ENCODE data around the gene PRUNE2. TPM values are rescaled to one million over a fixed set of nuclear protein-coding genes. Genes with fewer than 3 reads are reported as not detected.

Gene PRUNE2
- total RNA-seq, 2 donors from 2014 or later = 58.6 to 78.9 TPM

DNA sequence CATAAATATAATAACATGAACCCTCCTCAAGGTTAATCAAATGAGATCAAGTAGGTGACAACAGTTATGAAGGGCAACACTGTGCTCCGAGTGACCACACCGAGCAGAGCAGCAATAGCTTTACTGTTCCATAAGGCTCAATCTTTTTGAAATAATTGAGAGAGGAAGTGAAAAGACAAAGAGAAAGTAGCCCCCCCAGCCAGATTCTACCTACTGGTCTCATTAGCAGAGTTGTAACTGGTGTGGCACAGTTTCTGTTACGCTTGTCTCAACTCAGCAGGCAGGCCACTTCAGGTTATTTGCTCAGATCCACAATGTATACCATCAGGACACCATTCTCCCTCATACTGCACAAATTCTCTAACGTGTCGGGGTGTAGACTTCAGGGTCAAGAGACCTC lies 14.0 kb downstream of the PRUNE2 start:
- intact Hi-C loops (cut with DNase I) = no loop called here

DNA sequence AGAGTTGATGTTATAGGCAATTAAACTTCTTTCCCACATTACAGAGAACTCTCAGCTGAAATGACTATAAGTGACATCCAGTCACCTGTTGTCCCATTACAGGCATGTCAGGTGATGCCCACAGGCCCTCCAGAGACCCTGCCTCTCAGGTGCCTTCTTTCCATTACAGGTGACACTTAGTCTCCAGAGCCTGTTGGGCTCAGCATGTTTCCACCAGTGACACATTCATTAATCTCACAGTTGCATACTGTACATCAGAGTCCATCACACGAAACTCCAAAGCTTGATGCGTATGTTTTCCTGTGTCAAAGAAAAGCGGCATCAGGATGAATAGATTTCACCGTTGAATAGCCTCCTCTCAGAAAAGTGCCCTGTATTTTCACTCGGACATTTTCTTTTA lies 14.6 kb downstream of the PRUNE2 start:
- DNase-seq (ENCODE audit: low spot score) = no peak
- Histone ChIP-seq H3K9me3 (no peaks in the 10 kb centered on the region), H3K27me3 (replicated peaks; ENCODE audit: insufficient read depth) (no peaks in the 10 kb centered on the region), H3K27ac (no peak overlapping the region), H3K4me1 (replicated peaks) (no peaks in the 10 kb centered on the region), H3K4me3 (no peak overlapping the region), H3K36me3 (no peaks in the 10 kb centered on the region)
- WGBS = 94% methylated on average over 5 of the region's 5 CpGs
- intact Hi-C loops (cut with DNase I) = no loop called here
- TF ChIP-seq CTCF (IDR thresholded peaks at IDR 0.05) = no peak
- no peak for TF ChIP-seq POLR2AphosphoS5 (IDR thresholded peaks at IDR 0.05)
- TF ChIP-seq POLR2A (IDR thresholded peaks at IDR 0.05) = no peak

More for the DNA sequence above, 14.0 kb downstream of the PRUNE2 start:
- H3K27me3 ChIP-seq (replicated peaks; ENCODE audit: insufficient read depth) = no peaks in the 10 kb centered on the region
- no peak for TF ChIP-seq POLR2A (IDR thresholded peaks at IDR 0.05)
- no peak for TF ChIP-seq CTCF (IDR thresholded peaks at IDR 0.05)
- TF ChIP-seq POLR2AphosphoS5 (IDR thresholded peaks at IDR 0.05) = no peak
- DNase-seq (ENCODE audit: low spot score) = no peak
- no peak overlapping the region for H3K4me3 ChIP-seq
- no peaks in the 10 kb centered on the region for H3K4me1 ChIP-seq (replicated peaks)
- no peaks in the 10 kb centered on the region for H3K9me3 ChIP-seq
- H3K27ac ChIP-seq = no peak overlapping the region
- 81% methylated on average over 5 of the region's 5 CpGs for WGBS
- H3K36me3 ChIP-seq = no peaks in the 10 kb centered on the region

DNA sequence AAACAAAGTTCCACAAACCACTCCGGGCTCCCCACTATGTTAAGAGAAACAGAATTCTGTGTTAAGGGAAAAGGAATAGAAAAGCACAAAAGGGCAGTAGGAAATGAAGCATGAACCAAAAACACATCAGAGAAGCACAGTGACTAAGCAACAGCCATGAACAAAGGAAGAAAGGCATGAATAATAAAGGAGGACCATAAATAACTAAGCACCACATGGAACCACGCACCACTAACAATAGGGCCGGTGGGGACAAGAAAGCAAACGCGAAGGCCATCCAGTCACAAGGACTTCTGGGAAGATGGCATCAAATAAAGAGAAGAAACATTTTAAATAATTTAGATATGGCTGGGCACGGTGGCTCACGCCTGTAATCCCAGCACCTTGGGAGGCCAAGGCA lies 18.0 kb downstream of the PRUNE2 start:
- DNase-seq (ENCODE audit: low spot score) = no peak
- Histone ChIP-seq H3K27me3 (replicated peaks; ENCODE audit: insufficient read depth) (no peaks in the 10 kb centered on the region), H3K4me3 (no peak overlapping the region), H3K4me1 (replicated peaks) (no peaks in the 10 kb centered on the region), H3K27ac (peak overlapping the region in 1 of 2 donors; percentile 26), H3K9me3 (no peaks in the 10 kb centered on the region), H3K36me3 (no peaks in the 10 kb centered on the region)
- no peak for TF ChIP-seq CTCF (IDR thresholded peaks at IDR 0.05)
- TF ChIP-seq POLR2A (IDR thresholded peaks at IDR 0.05) = no peak
- TF ChIP-seq POLR2AphosphoS5 (IDR thresholded peaks at IDR 0.05) = no peak
- WGBS = 79% methylated on average over 7 of the region's 7 CpGs
- intact Hi-C loops (cut with DNase I) = no loop called here

- Histone ChIP-seq H3K4me3 (no peak overlapping the region), H3K27ac (peak overlapping the region in 1 of 2 donors; percentile 26), H3K27me3 (replicated peaks; ENCODE audit: insufficient read depth) (no peaks in the 10 kb centered on the region), H3K4me1 (replicated peaks) (no peaks in the 10 kb centered on the region), H3K36me3 (no peaks in the 10 kb centered on the region), H3K9me3 (no peaks in the 10 kb centered on the region)
- DNase-seq (ENCODE audit: low spot score) = no peak
- WGBS = 63% methylated on average over 5 of the region's 5 CpGs
- no peak for TF ChIP-seq POLR2A (IDR thresholded peaks at IDR 0.05)
- no peak for TF ChIP-seq POLR2AphosphoS5 (IDR thresholded peaks at IDR 0.05)
- TF ChIP-seq CTCF (IDR thresholded peaks at IDR 0.05) = no peak
- intact Hi-C loops (cut with DNase I) = no loop called here
These were observed 18.7 kb downstream of the PRUNE2 start for GRCh38 chr9:76887003-76887821.

DNA sequence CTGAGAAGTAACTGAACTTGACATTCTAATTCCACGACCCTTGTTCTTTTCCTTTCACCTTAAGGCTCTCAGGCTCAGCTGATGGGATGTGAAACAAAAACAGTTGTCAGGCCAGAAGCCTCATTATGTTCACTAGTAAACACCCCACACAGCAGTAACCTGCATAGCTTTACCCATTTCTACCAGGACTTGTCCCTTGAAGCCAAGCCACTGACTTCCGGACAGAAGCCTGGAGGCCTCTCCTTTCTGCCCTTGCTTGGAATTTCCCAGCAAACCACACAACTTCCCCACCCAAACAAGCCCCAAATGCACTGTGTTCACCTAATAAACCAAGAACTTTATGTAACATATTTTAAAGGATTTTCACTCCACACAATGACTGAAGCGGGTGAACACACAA lies 19.6 kb downstream of the PRUNE2 start:
- 75% methylated on average over 3 of the region's 3 CpGs for WGBS
- no peak for DNase-seq (ENCODE audit: low spot score)
- intact Hi-C loops (cut with DNase I) = no loop called here
- no peaks in the 10 kb centered on the region for H3K36me3 ChIP-seq
- no peak overlapping the region for H3K4me3 ChIP-seq
- no peaks in the 10 kb centered on the region for H3K9me3 ChIP-seq
- no peak overlapping the region for H3K27ac ChIP-seq
- H3K4me1 ChIP-seq (replicated peaks) = no peaks in the 10 kb centered on the region
- no peaks in the 10 kb centered on the region for H3K27me3 ChIP-seq (replicated peaks; ENCODE audit: insufficient read depth)
- TF ChIP-seq CTCF (IDR thresholded peaks at IDR 0.05) (no peak), POLR2A (IDR thresholded peaks at IDR 0.05) (no peak), POLR2AphosphoS5 (IDR thresholded peaks at IDR 0.05) (no peak)

Data from prostate gland (tissue), 2 donors.